ENCODE data around the gene PKD2.

The PKD2 gene

GRCh38 chr4:88027611-88028608 lies 20.5 kb downstream of the PKD2 start:
- DNase-seq (ENCODE audit: low spot score): no peak

GRCh38 chr4:88028946-88029345 lies 21.5 kb downstream of the PKD2 start:
- DNase-seq (ENCODE audit: low spot score): no peak

GRCh38 chr4:88029556-88029955 lies 22.1 kb downstream of the PKD2 start:
- no peak for DNase-seq (ENCODE audit: low spot score)

DNA sequence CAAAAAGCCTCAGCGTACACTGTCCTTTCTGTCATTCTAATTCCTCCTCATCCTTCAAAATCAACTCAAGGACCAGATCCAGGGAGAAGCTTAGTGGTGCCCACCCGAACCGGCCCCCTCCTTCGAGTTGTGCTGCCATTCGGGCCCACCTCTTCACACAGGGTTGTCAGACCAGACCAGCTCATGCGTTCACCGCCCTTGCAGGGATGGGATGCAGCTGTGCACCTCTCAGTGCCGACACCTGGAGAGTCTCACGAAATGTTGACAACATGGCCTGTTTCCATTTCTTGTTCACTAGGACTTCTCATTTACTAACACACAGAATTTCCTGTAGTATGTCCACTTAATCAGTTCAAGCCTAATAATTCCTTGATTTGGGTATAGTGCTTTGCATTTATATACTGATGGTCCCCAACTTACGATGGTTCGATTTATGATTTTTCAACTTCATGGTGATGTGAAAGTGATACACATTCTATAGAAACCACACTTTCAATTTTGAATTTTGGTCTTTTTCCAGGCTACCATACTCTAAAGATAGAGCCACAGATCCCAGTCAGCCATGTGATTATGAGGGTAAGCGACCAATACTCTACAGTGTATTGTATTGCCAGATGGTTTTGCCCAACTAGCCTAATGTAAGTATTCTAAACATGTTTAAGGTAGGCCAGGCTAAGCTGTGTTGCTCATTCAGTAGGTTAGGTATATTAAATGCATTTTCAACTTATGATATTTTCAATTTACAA lies 23.3 kb downstream of the PKD2 start:
- no peak for DNase-seq (ENCODE audit: low spot score)

- peak; percentile 35 for DNase-seq (ENCODE audit: low spot score)
These were observed 25.9 kb downstream of the PKD2 start for GRCh38 chr4:88033309-88033708.

DNA sequence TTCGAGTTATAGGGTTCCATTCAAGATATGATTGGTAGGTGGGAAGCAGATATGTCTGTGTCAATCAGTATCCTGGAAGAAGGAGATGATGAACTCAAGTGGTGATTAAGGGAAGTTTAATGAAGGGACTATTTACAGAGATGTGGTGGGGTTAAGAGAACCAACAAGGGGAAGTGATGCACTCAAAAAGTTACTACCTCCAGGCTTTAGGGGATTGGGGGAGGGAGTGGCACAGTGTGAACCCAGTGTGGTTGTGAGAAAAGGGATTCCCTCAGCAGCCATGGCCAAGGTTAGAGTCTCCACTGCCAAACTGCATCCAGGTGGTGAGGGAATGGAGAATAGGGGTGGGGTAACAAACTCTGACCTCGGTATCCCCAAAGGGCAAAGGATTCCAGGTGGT lies 27.9 kb downstream of the PKD2 start:
- no peak for DNase-seq (ENCODE audit: low spot score)

DNA sequence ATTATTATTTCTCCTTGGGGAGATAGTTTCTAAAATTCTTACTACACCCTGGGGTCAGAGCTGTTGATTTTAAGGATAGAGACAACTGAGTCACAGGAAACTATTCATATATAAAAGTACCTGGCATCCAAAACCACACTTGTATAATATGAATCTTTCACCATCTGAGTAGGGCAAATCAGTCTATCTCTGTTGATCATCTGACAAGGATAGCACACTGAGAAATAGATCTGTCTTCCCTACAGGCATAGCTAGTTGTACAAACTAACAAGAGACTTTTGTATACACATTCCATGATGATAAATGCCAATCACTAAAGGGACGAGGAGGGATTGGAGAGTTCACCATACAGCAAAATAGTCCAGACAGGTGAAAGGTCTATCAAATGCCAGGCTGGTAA lies 30.0 kb downstream of the PKD2 start:
- DNase-seq (ENCODE audit: low spot score): no peak

DNA sequence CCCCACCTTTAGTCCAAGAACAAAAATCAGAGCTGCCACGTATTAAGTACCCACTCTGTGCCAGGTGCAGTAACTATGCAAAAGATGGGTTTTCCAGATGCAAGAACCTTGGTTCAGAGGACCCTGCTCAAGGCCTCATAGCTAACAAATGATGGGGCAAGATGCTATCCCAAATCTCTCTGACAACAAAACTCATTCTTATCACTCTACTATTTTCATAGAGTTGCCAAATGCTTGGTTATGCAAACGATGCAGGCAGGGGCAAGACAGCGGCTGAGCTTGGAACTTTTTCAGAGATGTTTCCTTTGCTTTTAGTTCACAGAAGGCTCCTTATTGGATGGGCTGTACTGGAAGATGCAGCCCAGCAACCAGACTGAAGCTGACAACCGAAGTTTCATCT lies 30.5 kb downstream of the PKD2 start:
- DNase-seq (ENCODE audit: low spot score): no peak

GRCh38 chr4:88040707-88041106 lies 33.3 kb downstream of the PKD2 start:
- DNase-seq (ENCODE audit: low spot score): no peak

DNA sequence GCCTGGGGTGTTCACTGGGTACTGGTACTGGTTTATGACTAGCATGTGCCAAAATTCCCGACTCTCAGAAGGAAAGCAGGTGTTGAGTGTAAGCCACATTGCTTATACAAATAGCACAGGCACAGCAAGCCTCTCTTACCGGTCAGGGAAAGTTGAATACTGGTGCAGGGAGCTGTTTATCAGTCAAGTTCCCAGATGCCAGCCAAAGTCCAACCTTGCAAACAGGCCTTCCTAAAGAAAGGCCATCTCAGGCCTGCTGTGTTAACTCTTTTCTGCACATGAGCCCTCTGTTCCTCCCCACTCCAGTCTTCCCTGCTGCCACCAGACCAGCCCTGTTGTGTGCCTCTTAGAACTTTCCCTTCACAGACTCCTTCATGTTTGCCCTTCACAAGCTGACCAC lies 34.2 kb downstream of the PKD2 start:
- DNase-seq (ENCODE audit: low spot score): no peak

- DNase-seq (ENCODE audit: low spot score): no peak
These were observed 35.6 kb downstream of the PKD2 start for GRCh38 chr4:88043001-88043400.

GRCh38 chr4:88043586-88044340 lies 36.3 kb downstream of the PKD2 start:
- DNase-seq (ENCODE audit: low spot score): no peak

- peak; percentile 17 for DNase-seq (ENCODE audit: low spot score)
These were observed 37.6 kb downstream of the PKD2 start for GRCh38 chr4:88045021-88045420.

- no peak for DNase-seq (ENCODE audit: low spot score)
These were observed 46.8 kb downstream of the PKD2 start for GRCh38 chr4:88054229-88054628.

DNA sequence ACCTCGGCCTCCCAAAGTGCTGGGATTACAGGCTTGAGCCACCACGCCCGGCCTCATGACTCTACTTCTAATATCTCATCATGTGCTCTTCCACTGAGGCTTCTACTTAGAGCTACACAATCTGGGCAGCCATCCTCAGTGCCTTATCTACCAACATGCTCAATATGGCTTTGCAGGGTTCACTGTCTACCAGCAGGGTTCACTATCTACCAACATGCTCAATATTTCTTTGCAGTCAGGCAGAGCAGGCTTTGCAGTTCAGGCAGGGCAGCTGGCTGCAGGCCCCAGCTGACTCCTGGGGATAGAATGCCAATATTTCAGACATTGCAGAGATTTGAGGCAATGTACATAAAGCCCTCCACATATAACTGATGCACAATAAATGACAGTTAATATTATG lies 47.5 kb downstream of the PKD2 start:
- peak; percentile 11 for DNase-seq (ENCODE audit: low spot score)

DNA sequence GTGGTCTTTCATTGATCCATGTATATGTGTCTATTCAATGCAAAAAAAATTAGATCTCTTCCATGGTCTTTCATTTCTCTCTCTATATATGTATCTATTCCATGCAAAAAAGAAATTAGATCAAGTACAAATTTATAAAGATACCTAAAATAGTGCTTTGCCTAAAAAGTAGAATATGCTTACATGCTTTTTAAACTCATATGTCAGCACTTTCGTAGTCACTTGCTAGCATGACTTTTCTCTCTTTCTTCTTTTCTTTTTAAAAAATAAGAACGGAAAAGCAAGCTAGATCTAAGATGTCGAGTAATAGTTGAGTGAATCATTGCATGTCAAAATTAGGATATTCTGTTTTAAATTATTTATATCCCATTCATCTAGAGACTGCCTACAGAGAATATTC lies 50.9 kb downstream of the PKD2 start:
- DNase-seq (ENCODE audit: low spot score): no peak

DNA sequence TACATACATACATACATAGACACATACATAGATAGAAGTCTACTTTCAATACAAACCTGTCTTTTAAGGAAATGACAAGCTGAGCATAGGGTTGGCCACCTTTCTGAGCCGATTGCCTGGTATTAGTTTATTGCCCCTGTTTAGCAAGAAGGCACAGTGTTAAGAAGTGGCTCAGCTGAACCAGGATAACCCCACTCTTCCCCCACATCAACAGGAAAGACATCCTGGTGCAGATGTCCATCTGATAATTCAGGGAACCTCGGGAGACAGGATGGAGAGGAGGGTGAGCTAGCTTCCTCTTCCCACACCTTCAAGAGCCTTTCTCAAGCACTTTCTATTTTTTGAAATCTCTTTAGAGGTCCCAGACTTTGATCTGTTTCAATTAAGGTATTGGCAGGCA lies 52.3 kb downstream of the PKD2 start:
- DNase-seq (ENCODE audit: low spot score): no peak

DNA sequence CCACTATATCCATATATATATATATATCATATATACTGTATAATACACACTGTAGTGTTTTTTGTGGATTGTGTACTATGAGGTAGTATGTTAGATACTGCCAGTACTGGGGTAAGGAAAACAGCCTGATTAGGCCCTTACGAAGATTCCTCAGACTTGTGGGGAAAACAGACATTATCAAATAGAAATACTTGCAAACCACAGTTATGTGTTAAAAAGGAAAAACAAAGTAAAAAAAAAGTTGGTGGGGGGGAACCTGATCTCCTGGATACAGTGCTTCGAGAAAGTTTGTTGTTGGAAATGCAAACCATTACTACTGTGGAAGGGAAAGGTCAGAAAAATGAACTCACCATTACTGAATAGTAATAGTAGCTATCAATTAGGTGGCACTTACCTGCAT lies 53.0 kb downstream of the PKD2 start:
- no peak for DNase-seq (ENCODE audit: low spot score)

GRCh38 chr4:88062311-88062710 lies 54.9 kb downstream of the PKD2 start:
- no peak for DNase-seq (ENCODE audit: low spot score)

DNA sequence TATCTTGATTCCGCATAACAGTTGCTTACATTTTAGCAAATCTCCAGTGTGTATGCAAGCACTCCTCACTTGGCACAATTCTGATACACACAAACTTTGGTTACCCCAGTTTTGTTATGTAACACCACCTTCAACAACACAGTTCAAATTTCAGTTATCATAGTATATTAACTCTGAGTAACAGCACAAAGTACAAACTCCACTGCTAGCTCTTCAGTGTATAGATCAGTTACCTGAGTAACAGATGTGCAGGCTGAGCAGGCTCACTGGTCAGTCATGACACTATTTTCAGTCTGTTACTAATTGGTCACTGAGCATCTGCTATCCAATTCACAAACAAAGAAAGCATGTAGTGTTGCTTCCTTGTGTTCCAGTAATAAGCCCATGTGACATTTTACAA lies 55.4 kb downstream of the PKD2 start:
- no peak for DNase-seq (ENCODE audit: low spot score)

DNA sequence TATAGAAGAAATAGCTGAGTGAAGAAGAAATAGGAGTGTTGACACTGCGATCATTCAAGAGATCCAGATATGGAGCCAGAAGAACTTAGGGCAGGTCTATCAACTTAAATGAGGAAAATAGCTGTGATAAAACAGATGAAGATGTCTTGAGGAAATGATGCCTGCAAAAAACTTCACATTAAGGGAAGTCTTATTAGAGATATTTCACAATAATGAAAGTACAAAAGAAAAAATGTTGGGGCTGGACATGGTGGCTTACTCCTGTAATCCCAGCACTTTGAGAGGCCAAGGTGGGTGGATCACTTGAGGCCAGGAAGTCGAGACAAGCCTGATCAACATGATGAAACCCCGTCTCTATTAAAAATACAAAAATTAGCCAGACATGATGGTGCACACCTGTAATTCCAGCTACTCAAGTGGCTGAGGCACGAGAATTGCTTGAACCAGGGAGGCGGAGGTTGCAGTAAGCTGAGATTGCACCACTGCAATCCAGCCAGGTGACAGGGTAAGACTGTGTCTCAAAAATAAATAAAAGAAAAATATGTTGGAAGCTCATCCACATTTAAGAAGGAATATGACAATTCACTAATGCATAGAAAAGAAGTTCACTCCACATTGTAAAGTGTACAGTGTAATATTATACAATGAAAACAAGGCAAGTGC lies 56.3 kb downstream of the PKD2 start:
- DNase-seq (ENCODE audit: low spot score): no peak

DNA sequence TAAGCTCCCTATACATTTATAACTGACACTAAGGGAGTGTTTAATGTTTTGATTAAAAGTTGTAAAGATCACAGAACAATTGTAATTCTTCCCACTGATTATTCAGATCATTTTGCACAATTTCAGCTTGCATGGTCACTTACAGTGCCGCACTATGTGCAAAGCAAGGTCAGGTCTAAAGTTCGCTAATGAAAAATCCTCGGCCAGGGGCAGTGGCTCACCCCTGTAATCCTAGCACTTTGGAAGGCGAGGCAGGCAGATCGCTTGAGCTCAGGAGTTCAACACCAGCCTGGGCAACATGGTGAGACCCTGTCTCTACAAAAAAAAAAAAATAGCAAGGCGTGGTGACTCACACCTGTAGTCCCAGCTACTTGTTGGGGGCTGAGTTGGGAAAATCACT lies 57.0 kb downstream of the PKD2 start:
- DNase-seq (ENCODE audit: low spot score): no peak
